ENCODE data around the gene MAGI1.

DNA sequence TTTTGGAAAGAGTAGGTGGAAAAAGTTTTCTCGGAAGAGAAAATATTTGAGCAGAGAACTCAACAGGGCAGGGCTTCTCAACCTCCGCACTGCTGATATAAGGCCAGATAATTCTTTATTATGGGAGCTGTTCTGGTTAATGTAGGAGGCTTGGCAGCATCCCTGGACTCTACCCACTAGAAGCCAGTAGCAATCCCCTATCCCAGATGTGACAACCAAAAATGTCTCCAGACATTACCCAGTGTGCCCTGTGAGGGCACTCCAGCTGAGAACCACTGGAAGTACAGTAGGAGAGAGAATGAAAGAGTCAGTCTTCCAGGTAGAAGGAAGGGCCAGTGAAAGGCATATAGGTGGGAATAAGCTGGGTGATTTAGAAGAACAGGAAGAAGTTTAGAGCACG, 703.1 kb downstream of the MAGI1 start:
- TF ChIP-seq GATA2 (IDR thresholded peaks at IDR 0.05; ENCODE audit: low read depth, low read length) (no peak), GATA3 (IDR thresholded peaks at IDR 0.05; ENCODE audit: low read depth, low read length) (no peak)

All from SH-SY5Y (cell line).